ENCODE measurements around the gene SLC6A17. TPM values are rescaled to one million over a fixed set of nuclear protein-coding genes. Genes with fewer than 3 reads are reported as not detected.

SLC6A17 gene
- total RNA-seq, 1 donor from 2014 or later: not detected

- DNase-seq (ENCODE audit: missing footprints) (no peak), ATAC-seq (no peak)
- intact Hi-C loops (cut with DNase I): no loop called here
Measured at GRCh38 chr1:110133436-110133835, 16.9 kb upstream of the SLC6A17 start.

- intact Hi-C loops (cut with DNase I): no loop called here
- ATAC-seq (no peak), DNase-seq (ENCODE audit: missing footprints) (no peak)
Measured at GRCh38 chr1:110134050-110134595, 16.2 kb upstream of the SLC6A17 start.

GRCh38 chr1:110135246-110135645 lies 15.0 kb upstream of the SLC6A17 start:
- ATAC-seq (no peak), DNase-seq (ENCODE audit: missing footprints) (no peak)
- intact Hi-C loops (cut with DNase I): no loop called here

GRCh38 chr1:110135666-110136065 lies 14.6 kb upstream of the SLC6A17 start:
- intact Hi-C loops (cut with DNase I): no loop called here
- DNase-seq (ENCODE audit: missing footprints) (no peak), ATAC-seq (no peak)

- intact Hi-C loops (cut with DNase I): no loop called here
- ATAC-seq (no peak), DNase-seq (ENCODE audit: missing footprints) (no peak)
Measured at GRCh38 chr1:110136911-110137310, 13.4 kb upstream of the SLC6A17 start.

- DNase-seq (ENCODE audit: missing footprints): no peak
- intact Hi-C loops (cut with DNase I): no loop called here
- ATAC-seq: no peak
Measured at GRCh38 chr1:110138956-110139355, 11.3 kb upstream of the SLC6A17 start.

GRCh38 chr1:110144366-110144765 lies 5.9 kb upstream of the SLC6A17 start:
- intact Hi-C loops (cut with DNase I): no loop called here
- ATAC-seq (no peak), DNase-seq (ENCODE audit: missing footprints) (no peak)

GRCh38 chr1:110148961-110149360 lies 1.3 kb upstream of the SLC6A17 start:
- intact Hi-C loops (cut with DNase I): no loop called here
- ATAC-seq (no peak), DNase-seq (ENCODE audit: missing footprints) (no peak)

GRCh38 chr1:110151175-110151669 lies 928 bp downstream of the SLC6A17 start:
- intact Hi-C loops (cut with DNase I): no loop called here
- DNase-seq (ENCODE audit: missing footprints): no peak
- ATAC-seq: no peak

- ATAC-seq (no peak), DNase-seq (ENCODE audit: missing footprints) (no peak)
- intact Hi-C loops (cut with DNase I): no loop called here
Measured at GRCh38 chr1:110152133-110152785, 2.0 kb downstream of the SLC6A17 start.

GRCh38 chr1:110153407-110153950 lies 3.2 kb downstream of the SLC6A17 start:
- intact Hi-C loops (cut with DNase I): no loop called here
- ATAC-seq (no peak), DNase-seq (ENCODE audit: missing footprints) (no peak)

- peak; percentile 57 for ATAC-seq
- intact Hi-C loops (cut with DNase I): no loop called here
- DNase-seq (ENCODE audit: missing footprints): no peak
Measured at GRCh38 chr1:110155878-110156522, 5.7 kb downstream of the SLC6A17 start.

- intact Hi-C loops (cut with DNase I): no loop called here
- ATAC-seq: no peak
- DNase-seq (ENCODE audit: missing footprints): no peak
Measured at GRCh38 chr1:110158261-110158660, 8.0 kb downstream of the SLC6A17 start.

GRCh38 chr1:110159168-110159567 lies 8.9 kb downstream of the SLC6A17 start:
- intact Hi-C loops (cut with DNase I): no loop called here
- ATAC-seq (no peak), DNase-seq (ENCODE audit: missing footprints) (no peak)

- no peak for DNase-seq (ENCODE audit: missing footprints)
- no peak for ATAC-seq
- intact Hi-C loops (cut with DNase I): no loop called here
Measured at GRCh38 chr1:110160538-110161100, 10.3 kb downstream of the SLC6A17 start.

GRCh38 chr1:110161165-110161564 lies 10.9 kb downstream of the SLC6A17 start:
- ATAC-seq (no peak), DNase-seq (ENCODE audit: missing footprints) (no peak)
- intact Hi-C loops (cut with DNase I): no loop called here

GRCh38 chr1:110161849-110162248 lies 11.6 kb downstream of the SLC6A17 start:
- intact Hi-C loops (cut with DNase I): no loop called here
- no peak for ATAC-seq
- DNase-seq (ENCODE audit: missing footprints): no peak

GRCh38 chr1:110163591-110163990 lies 13.3 kb downstream of the SLC6A17 start:
- no peak for ATAC-seq
- no peak for DNase-seq (ENCODE audit: missing footprints)
- intact Hi-C loops (cut with DNase I): no loop called here

GRCh38 chr1:110164725-110165350 lies 14.5 kb downstream of the SLC6A17 start:
- intact Hi-C loops (cut with DNase I): no loop called here
- peak; percentile 27 for ATAC-seq
- DNase-seq (ENCODE audit: missing footprints): no peak

Data from Right ventricle myocardium inferior (tissue), 1 donor.